Measurements from ENCODE around the gene ATP23.

Gene ATP23

DNA sequence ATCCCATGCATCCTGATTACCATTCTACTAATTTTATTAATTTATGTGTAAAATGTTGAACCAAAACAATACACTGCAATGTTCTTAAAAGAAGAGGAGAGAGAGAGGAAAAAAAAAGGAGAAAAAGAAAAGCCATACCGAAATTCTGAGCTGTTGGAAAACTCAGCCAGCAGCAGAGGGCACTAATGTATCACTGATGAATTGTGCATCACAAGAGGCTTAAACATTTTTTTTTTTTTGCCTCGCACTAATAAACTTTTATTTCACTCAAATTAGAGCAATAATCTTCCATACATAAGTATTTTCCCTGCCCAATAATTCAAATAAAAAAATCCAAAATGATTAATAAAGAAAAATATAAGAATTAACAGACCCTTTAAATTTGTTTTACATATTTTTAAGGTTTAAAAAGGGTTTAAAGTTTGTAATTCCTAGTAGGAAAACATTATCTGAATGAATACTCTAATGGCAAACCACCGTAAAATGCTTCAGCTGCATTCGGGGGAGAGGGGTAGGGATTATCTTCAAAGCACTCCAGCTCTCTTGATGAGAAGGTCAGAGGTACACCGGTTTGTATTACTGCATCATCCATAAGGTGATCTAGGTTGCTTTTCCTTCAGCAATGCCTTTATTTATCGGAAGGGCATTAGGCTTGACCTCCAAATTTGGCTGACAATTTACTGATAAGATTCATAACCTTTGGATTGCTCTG, 41.9 kb downstream of the ATP23 start:
- DNase-seq (ENCODE audit: low read depth), result peak; percentile 69

DNA sequence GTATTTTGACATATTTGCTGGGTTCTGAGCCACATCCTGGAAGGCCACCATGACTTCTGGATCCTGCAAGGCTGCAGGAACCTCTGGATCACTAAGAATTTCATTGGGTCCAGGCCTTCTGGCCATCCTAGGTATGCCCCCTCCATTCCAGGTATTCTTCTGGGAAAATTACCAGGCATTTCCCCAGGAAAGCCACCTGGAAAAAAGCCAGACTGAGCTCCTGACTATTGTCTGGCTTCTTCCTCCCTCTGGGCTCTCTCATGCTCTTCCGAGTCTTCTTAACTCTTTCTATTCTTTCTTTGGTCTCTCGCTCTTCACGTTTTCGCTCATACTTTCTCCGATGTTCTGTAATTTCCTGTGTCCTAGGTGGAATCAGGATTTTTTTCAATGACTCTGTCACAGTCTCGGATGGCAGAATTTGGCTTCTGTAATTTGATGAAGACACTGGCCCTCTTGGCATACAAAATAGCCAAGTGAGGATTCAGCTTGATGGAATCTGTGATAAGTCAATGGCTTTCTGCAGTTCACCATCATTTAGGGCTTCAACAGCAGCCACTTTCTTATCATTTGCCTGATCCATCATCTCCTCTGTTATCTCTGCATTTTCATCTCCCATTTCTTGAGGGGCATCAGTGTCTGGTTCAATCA, 42.6 kb downstream of the ATP23 start:
- no peak for DNase-seq (ENCODE audit: low read depth)

DNA sequence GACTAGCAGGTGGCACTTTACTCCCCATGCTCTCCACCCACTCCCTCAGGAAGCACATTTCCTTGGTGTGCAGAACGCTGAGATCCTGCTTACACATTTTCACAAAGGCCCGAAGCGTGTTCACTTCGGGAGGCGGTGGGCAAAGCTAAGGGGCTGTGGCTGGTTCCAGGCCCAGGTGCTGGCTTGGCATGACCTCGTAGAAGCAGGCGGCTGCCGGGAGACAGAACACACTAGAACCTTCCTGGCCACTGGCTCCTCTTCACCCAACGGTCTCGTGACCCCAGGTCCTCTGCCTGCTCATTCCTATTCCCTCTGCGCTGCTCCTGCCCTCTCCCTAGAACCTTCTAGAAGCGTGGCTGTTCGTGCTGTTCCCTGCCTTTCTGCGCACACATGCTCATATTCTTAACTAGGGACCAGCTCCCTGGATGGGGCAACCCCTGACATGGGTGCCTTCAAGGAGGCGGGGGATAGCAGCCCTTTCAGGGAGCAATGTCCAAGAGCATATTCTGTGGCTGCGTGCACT, 43.3 kb downstream of the ATP23 start:
- DNase-seq (ENCODE audit: low read depth), result no peak

DNA sequence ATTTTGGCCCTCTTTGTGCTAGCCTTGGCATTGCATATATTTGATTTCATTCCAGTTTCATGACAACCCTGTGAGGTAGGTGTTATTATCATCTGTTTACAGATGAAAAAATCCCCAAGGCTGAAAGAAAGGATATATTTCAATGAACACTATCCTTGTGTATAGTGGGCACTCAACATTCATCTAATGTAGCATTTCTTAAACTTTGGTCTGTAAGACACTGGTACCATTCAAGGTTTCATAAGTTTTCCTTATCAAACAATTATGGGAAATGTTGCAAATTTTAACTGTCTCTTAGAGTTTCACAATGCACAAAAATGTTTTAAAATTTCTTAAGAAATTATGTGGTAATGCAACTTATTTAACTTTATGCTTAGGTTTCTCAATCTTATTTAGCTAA, 44.3 kb downstream of the ATP23 start:
- DNase-seq (ENCODE audit: low read depth), result no peak

DNA sequence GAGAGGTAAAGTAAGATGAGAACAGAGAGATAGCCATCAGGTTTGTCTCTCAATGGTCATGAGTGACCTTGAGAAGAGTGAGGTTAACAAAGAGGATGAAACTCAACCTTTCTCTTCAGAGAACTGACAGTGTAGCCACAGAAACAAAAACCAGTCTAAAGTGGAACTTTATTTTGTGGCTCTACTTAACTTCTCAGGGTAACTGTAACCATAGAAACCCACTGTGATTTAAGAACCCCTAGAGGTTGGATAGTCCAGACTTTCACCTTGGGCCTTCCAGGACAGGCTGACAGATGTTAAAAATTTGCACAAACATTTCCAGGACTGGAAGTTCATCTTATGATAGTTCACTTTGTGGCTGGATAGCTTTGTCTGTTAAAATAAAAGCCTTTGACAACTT, 48.5 kb downstream of the ATP23 start:
- DNase-seq (ENCODE audit: low read depth), result no peak

DNA sequence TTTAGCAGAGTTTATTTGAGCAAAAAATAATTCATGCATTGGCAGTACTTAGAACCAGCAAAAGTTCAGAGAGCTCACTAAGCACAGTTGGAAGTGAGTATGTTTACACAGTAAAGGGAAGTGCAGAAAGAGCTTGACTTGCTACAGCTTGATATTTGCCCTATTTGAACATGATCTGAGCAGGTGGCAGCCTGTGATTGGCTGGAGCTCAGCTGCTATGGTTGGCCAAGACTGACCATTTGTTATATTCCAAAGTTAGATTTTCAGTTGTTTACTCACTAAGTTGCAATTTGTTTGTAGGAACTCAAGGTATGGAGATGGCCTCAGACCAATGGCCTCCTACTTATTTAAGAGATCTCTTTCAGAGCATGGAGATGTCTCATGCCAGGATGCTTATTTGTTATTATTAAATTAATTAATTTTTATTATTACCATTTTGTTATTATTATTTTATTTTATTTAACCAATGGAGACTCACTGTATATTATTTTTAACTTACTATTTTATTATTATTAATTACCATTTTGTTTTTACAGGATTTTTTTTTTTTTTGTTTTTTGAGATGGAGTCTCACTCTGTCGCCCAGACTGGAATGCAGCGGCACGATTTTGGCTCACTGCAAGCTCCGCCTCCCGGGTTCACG, 49.0 kb downstream of the ATP23 start:
- no peak for DNase-seq (ENCODE audit: low read depth)

DNA sequence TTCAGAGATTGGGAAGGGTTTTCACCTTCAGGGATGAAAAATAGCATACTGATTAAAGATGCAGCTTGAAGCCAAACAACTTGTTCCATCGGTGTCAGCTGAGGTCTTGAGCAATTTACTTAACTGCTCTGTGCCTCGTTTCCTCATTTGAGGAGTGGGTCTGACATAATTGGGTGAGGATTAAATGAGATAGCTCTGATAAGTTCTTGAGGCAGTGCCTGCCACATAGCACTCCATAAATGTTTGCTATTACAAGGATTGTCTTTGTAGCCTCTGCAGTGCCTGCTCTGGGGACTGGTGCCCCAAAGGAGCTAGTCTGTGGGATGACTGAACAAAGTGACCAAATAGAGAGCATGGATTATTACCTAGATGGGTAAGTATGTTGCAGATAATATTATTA, 50.6 kb downstream of the ATP23 start:
- DNase-seq (ENCODE audit: low read depth), result no peak

DNA sequence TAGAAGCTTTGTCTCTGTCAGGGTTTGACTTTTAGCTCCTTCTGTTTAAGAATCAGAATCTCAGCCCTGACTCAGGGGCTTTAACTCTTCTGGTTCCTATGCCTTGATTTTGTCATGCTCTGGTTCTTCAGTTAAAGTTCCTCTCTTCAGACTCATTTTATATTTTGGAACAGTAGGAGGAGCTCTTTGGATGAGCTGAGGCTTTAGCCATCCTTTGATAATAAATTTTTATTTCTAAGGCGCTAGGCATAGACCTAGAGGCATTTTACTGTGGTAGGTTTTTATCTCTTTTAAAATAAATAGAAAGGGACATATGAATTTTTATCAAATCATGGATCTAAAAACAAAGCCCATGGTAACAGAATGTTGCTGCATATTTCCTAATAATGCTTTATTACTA, 51.7 kb downstream of the ATP23 start:
- DNase-seq (ENCODE audit: low read depth), result no peak

DNA sequence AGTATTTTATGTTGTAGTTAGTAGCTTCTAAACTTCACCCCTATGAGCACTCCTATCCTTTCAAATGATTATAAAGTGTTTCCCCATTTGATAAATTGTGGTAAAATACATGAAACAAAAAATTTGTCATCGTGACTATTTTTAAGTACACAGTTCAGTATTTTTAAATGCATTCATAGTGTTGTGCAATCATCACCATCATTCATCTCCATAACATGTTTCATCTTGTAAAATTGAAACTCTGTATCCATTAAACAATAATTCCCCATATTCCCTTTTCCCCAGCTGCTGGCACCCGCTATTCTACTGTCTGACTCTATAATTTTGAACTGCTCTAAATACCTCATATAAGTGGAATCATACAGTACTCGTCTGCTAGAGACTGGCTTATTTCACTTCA, 52.5 kb downstream of the ATP23 start:
- DNase-seq (ENCODE audit: low read depth), result no peak

DNA sequence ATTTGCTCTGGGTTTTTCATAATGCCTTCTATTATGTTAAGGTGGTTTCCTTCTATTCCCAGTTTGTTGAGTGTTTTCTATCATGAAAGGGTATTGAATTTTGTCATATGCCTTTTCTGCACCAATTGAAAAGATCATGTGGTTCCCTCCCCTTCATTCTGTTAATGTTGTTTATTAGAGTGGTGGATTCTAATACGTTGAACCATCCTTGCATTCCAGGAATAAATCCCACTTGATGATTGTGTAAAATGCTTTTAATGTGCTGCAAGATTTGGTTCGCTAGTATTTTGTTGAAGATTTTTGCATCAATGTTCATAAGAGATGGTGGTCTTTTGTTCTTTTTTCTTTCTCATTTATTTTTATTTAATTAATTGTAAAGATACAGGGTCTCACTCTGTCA, 55.2 kb downstream of the ATP23 start:
- DNase-seq (ENCODE audit: low read depth), result no peak

DNA sequence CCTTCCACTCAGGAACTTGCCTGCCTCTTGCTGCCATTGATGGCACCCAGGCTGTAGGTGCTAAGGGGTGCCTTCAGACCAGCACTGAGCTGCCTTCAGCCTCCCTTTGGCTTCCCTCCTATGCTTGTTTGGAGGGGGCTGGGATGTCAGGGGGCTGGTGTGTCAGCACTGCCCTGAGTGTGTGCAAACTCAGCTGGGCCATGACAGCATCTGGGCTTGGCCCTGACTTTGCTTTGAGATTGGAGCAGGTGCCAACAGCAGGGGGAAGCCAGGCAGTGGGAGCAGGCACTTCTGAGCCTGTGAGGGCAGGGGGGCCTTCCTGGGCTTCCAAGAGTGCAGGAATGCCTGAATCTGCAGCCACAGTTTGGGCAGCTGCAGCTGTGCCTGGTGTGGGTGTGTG, 56.9 kb downstream of the ATP23 start:
- DNase-seq (ENCODE audit: low read depth), result no peak

DNA sequence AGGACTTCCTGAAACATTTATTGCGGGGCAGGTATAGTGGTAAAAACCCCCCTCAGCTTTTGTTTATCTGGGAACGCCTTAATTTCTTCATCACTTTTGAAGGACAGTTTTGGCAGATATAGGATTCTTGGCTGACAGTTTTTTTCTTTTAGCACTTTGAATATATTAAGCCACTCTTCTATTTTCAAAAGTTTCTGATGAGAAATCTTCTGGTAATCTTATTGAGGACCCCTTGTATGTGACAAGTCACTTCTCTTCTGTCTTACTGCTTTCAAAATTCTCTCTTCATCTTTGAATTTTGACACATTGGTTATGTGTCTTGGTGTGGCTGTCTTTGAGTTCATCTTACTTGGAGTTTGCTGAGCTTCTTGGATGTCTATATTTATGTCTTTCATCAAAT, 59.1 kb downstream of the ATP23 start:
- no peak for DNase-seq (ENCODE audit: low read depth)

DNA sequence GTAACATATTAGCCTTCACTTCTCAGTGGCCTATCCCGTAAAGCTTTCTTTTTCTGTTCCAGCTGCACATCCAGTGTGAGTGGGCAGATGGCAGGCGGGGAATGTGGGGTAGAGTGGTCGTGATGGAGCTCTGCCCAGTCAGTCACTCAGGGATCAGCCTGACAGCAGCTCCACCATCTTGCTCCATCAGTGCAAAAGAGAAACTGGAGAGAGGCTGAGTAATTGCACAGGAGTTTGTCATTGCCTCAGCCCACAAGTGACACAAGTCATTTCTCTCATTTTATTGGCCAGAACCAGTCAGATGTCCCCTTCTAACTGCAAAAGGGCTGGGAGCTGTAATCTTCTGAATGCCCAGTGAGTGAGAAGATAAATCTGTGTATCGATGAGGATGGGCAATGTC, 66.5 kb downstream of the ATP23 start:
- no peak for DNase-seq (ENCODE audit: low read depth)

DNA sequence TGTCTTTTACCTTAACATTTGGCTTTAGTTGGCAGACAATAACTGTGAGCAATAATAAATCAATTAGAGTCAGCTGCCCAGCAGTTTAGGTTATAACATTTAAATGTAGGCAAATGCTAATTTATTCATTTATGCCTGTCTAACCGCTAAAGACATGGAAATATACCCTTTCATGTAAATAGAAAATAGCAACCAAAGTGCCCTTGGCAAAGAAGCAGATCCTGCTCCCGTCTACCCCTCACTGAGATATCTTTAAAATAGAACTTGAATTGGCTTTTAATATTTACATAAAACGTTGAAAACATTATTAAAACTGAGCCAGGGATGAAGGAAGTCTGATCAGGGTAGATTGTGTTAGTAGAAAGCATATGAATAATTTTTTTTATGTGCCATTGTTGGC, 67.3 kb downstream of the ATP23 start:
- DNase-seq (ENCODE audit: low read depth), result no peak

Measured in ELR (cell line).